Endodermal cell (in vitro differentiated cells): ENCODE results near the gene GNB1. TPM values are rescaled to one million over a fixed set of nuclear protein-coding genes. Genes with fewer than 3 reads are reported as not detected.

ENCODE experiments used
- DNase-seq: peaks from one replicate; pipeline ENCODE4 v3.0.0-alpha.2; 2017
- H3K27ac ChIP-seq: 2 replicates; pipeline ENCODE4 v1.5.1; 2013; ENCODE audit warnings: mild to moderate bottlenecking, low read depth, low read length, moderate library complexity
- H3K27me3 ChIP-seq: 2 replicates; pipeline ENCODE4 v1.6.1; 2013; ENCODE audit warnings: mild to moderate bottlenecking, low read length, moderate library complexity; ENCODE audit not compliant: insufficient read depth, control insufficient read depth, poor library complexity, severe bottlenecking
- H3K36me3 ChIP-seq: 2 replicates; pipeline ENCODE4 v1.7.0; 2013; ENCODE audit warnings: mild to moderate bottlenecking, low read length, moderate library complexity; ENCODE audit not compliant: control insufficient read depth, insufficient read depth
- H3K4me1 ChIP-seq: one replicate; pipeline ENCODE4 v1.7.0; 2013; ENCODE audit warnings: low read length; ENCODE audit not compliant: control insufficient read depth, insufficient read depth
- H3K4me3 ChIP-seq: 2 replicates; pipeline ENCODE4 v1.5.1; 2013; ENCODE audit warnings: mild to moderate bottlenecking, low read length, moderate library complexity
- H3K9ac ChIP-seq: 2 replicates; pipeline ENCODE4 v1.6.1; 2013; ENCODE audit warnings: mild to moderate bottlenecking, low read length, moderate library complexity; ENCODE audit not compliant: poor library complexity, severe bottlenecking; ENCODE audit errors: extremely low read depth
- H3K9me3 ChIP-seq: 2 replicates; pipeline ENCODE4 v1.6.1; 2013; ENCODE audit warnings: mild to moderate bottlenecking, low read length, moderate library complexity; ENCODE audit not compliant: control insufficient read depth
- H3K27ac Mint-ChIP-seq: 2 replicates; pipeline ENCODE4 v1.8.0; 2020; ENCODE audit warnings: mixed read lengths
- H3K27me3 Mint-ChIP-seq: 2 replicates; pipeline ENCODE4 v1.8.0; 2021; ENCODE audit warnings: mild to moderate bottlenecking, mixed read lengths; ENCODE audit not compliant: insufficient read depth
- H3K36me3 Mint-ChIP-seq: 2 replicates; pipeline ENCODE4 v1.8.0; 2020; ENCODE audit warnings: low read depth, mixed read lengths
- H3K4me1 Mint-ChIP-seq: 2 replicates; pipeline ENCODE4 v1.8.0; 2020; ENCODE audit warnings: mixed read lengths
- H3K4me3 Mint-ChIP-seq: 2 replicates; pipeline ENCODE4 v1.8.0; 2020; ENCODE audit warnings: mild to moderate bottlenecking, moderate library complexity, mixed read lengths
- H3K9me3 Mint-ChIP-seq: 2 replicates; pipeline ENCODE4 v1.8.0; 2020; ENCODE audit warnings: mild to moderate bottlenecking, mixed read lengths
- CTCF ChIP-seq: fragments of 200-600 bp; sonication (generic); conservative IDR thresholded peaks from 2 replicates; pipeline ENCODE4 v1.5.0; 2021; ENCODE audit warnings: antibody characterized with exemption, mild to moderate bottlenecking
- WGBS, 2 experiments: methylation state at CpG; one replicate each; pipeline versions ENCODE4 v1.1.5 to v1.1.7; 2013; ENCODE audit warnings: missing lambda C conversion rate in 2 of 2, mixed read lengths in 1 of 2; ENCODE audit not compliant: insufficient coverage in 1 of 2, insufficient read length in 1 of 2; 5-methylcytosine and 5-hydroxymethylcytosine counted together
- total RNA-seq, 2 donors: library from RNA; stranded (reverse); fragmentation: NEBNext Ultra II Directional in 1 of 2; extraction: Animal tissue kit (Norgen Biotek cat#: 25700) in 1 of 2; gene quantifications; 2 replicates in 1 of 2; 3 replicates in 1 of 2; pipeline ENCODE4 v1.2.1, GENCODE V29; 2021

GNB1 gene
- total RNA-seq, 2 donors from 2014 or later = 369 to 371 TPM

- H3K27me3 Mint-ChIP-seq = no peaks in the 10 kb centered on the region
- Histone ChIP-seq H3K36me3 (peaks cover 27% of the 10 kb centered on the region), H3K27ac (no peak overlapping the region), H3K4me3 (no peak overlapping the region), H3K9me3 (peaks cover 18% of the 10 kb centered on the region), H3K4me1 (peaks cover 3% of the 10 kb centered on the region), H3K27me3 (no peaks in the 10 kb centered on the region), H3K9ac (no peak overlapping the region)
- H3K27ac Mint-ChIP-seq = no peak overlapping the region
- WGBS, 2 experiments = 96 to 97% methylated on average over 2 to 3 of the region's 4 CpGs
- H3K9me3 Mint-ChIP-seq = peaks cover 22% of the 10 kb centered on the region
- H3K36me3 Mint-ChIP-seq = peaks cover 41% of the 10 kb centered on the region
- no peak for TF ChIP-seq CTCF
- DNase-seq = no peak
- H3K4me3 Mint-ChIP-seq = no peak overlapping the region
- H3K4me1 Mint-ChIP-seq = peaks cover 17% of the 10 kb centered on the region
Measured at GRCh38 chr1:1773874-1774273, 117.0 kb downstream of the GNB1 start.

DNA sequence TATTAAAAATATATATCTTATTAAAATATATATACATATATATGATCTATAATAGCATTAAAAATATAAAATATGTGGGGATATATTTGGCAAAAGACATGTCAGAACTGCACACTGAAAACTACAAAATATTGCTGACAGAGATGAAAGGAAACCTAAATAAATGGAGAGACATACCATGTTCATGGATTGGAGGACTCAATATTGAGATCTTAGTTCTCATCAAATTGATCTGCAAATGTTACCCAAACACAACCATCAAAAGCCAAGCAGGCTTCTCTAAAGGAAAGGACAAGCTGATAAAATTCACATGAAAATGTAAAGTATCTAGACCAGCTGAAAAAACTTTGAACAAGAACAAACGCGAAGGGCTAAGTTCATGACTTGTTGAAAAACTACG, 119.8 kb downstream of the GNB1 start:
- H3K4me3 ChIP-seq = peak overlapping the region; percentile 2
- 97 to 98% methylated on average over 3 of the region's 3 CpGs for WGBS, 2 experiments
- no peak overlapping the region for H3K27ac Mint-ChIP-seq
- no peak overlapping the region for H3K27ac ChIP-seq
- TF ChIP-seq CTCF = no peak
- no peaks in the 10 kb centered on the region for H3K27me3 ChIP-seq
- no peak for DNase-seq
- H3K9me3 Mint-ChIP-seq = peaks cover 28% of the 10 kb centered on the region
- H3K9ac ChIP-seq = no peak overlapping the region
- H3K36me3 ChIP-seq = peaks cover 45% of the 10 kb centered on the region
- H3K9me3 ChIP-seq = peaks cover 18% of the 10 kb centered on the region
- H3K27me3 Mint-ChIP-seq = no peaks in the 10 kb centered on the region
- peaks cover 9% of the 10 kb centered on the region for H3K4me1 Mint-ChIP-seq
- no peak overlapping the region for H3K4me3 Mint-ChIP-seq
- H3K4me1 ChIP-seq = peaks cover 1% of the 10 kb centered on the region
- peaks cover 63% of the 10 kb centered on the region for H3K36me3 Mint-ChIP-seq

GRCh38 chr1:1770102-1770501, 120.8 kb downstream of the GNB1 start:
- Mint-ChIP-seq H3K9me3 (peaks cover 28% of the 10 kb centered on the region), H3K4me1 (no peaks in the 10 kb centered on the region), H3K27ac (no peak overlapping the region), H3K4me3 (no peak overlapping the region), H3K27me3 (no peaks in the 10 kb centered on the region), H3K36me3 (peaks cover 60% of the 10 kb centered on the region)
- WGBS, 2 experiments = 93% methylated on average over 3 of the region's 3 CpGs; no CpG with 5 or more reads in 1 of the 2 experiments
- H3K9me3 ChIP-seq = peaks cover 18% of the 10 kb centered on the region
- H3K4me1 ChIP-seq = no peaks in the 10 kb centered on the region
- H3K36me3 ChIP-seq = peaks cover 45% of the 10 kb centered on the region
- H3K27ac ChIP-seq = no peak overlapping the region
- no peaks in the 10 kb centered on the region for H3K27me3 ChIP-seq
- no peak overlapping the region for H3K9ac ChIP-seq
- no peak for TF ChIP-seq CTCF
- no peak for DNase-seq
- no peak overlapping the region for H3K4me3 ChIP-seq
